CD1c-positive myeloid dendritic cell (primary cell): Measurements from ENCODE around the gene PANX3.
"Not testable (repeated sequence)": the region's sequence is repeated elsewhere in the genome, so short reads cannot be mapped to it uniquely, and the experiment has no call there.

ENCODE experiments used
- DNase-seq: peaks from one replicate; pipeline ENCODE4 v3.0.0-alpha.2; 2016; ENCODE audit errors: extremely low spot score

PANX3 gene

GRCh38 chr11:124611064-124611463 is at the start of gene PANX3:
TSS of gene PANX3 (plus strand) at chr11:124611428. CDS start at chr11:124611557, 129 bp downstream.
- DNase-seq = no peak

GRCh38 chr11:124569697-124570096 is 41.5 kb upstream of the PANX3 start, which contains the start of gene OR8A1:
TSS of gene OR8A1 (plus strand) at chr11:124569997. CDS start at chr11:124570120, 123 bp downstream.
- no peak for DNase-seq

- no peak for DNase-seq
Observed at GRCh38 chr11:124570160-124570559, 41.1 kb upstream of the PANX3 start.

GRCh38 chr11:124577716-124578427 is 33.4 kb upstream of the PANX3 start:
- no peak for DNase-seq

- DNase-seq = no peak
Observed at GRCh38 chr11:124578761-124579160, 32.5 kb upstream of the PANX3 start.

- DNase-seq = no peak
Observed at GRCh38 chr11:124581817-124582216, 29.4 kb upstream of the PANX3 start.

GRCh38 chr11:124582565-124582964 is 28.7 kb upstream of the PANX3 start:
- DNase-seq = no peak

GRCh38 chr11:124583781-124584180 is 27.4 kb upstream of the PANX3 start:
- no peak for DNase-seq

GRCh38 chr11:124584681-124585372 is 26.4 kb upstream of the PANX3 start:
- no peak for DNase-seq

- DNase-seq = peak; percentile 66
Observed at GRCh38 chr11:124586238-124586860, 24.9 kb upstream of the PANX3 start.

- no peak for DNase-seq
Observed at GRCh38 chr11:124591430-124591829, 19.8 kb upstream of the PANX3 start.

GRCh38 chr11:124592627-124593026 is 18.6 kb upstream of the PANX3 start:
- no peak for DNase-seq

GRCh38 chr11:124595302-124595701 is 15.9 kb upstream of the PANX3 start:
- DNase-seq = no peak

- no peak for DNase-seq
Observed at GRCh38 chr11:124597626-124598025, 13.6 kb upstream of the PANX3 start.

- DNase-seq = no peak
Observed at GRCh38 chr11:124600621-124601320, 10.5 kb upstream of the PANX3 start.

- DNase-seq = no peak
Observed at GRCh38 chr11:124602193-124602592, 9.0 kb upstream of the PANX3 start.

GRCh38 chr11:124602723-124603122 is 8.5 kb upstream of the PANX3 start:
- not testable (repeated sequence) for DNase-seq

- peak; percentile 86 for DNase-seq
Observed at GRCh38 chr11:124605719-124606118, 5.5 kb upstream of the PANX3 start.

GRCh38 chr11:124608147-124608546 is 3.1 kb upstream of the PANX3 start:
- DNase-seq = no peak

- no peak for DNase-seq
Observed at GRCh38 chr11:124610295-124610694, 933 bp upstream of the PANX3 start.

GRCh38 chr11:124612045-124612444 is 817 bp downstream of the PANX3 start:
- DNase-seq = no peak

- DNase-seq = no peak
Observed at GRCh38 chr11:124612567-124613246, 1.5 kb downstream of the PANX3 start.
